ENCODE results near the gene DNAJC30.

Gene DNAJC30

DNA sequence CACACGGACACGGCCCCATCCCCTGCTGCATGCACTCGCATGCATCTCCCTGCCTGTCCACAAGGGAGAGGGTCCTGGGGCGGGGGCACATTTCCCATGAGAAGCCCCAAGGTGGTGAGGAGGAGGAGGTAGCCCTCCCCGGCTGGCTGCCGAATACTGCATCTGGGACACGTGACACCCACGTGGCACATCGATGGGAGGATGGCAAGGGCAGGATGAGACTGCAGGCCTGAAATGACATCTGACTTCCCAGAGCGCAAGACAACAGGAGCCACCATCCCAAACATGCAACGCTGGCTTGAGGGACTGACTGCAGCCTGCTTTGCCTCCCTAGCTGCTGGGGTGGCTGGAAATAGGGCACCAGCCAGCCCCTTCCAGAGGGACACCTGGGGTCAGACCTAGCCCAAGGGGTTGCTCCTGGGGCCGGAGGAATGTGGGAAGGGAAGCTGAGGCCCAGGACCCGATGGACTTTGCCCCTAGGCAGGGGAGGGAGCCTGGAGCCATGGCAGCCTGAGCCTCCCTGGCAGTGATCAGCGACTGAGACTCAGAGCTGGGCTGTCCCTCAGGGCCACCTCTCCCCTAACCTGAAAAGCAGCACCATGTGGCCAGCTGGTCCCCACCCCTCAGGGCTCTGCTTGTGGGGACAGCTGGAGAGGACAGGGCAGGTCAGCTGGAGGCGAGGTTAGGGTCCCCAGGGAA lies 16.3 kb upstream of the DNAJC30 start:
- H3K4me3 ChIP-seq (ENCODE audit: low read depth, low read length): no peak overlapping the region
- H2AFZ ChIP-seq: no peak overlapping the region
- H3K36me3 ChIP-seq (ENCODE audit: control insufficient read depth, insufficient read depth, low read length): no peaks in the 10 kb centered on the region

DNA sequence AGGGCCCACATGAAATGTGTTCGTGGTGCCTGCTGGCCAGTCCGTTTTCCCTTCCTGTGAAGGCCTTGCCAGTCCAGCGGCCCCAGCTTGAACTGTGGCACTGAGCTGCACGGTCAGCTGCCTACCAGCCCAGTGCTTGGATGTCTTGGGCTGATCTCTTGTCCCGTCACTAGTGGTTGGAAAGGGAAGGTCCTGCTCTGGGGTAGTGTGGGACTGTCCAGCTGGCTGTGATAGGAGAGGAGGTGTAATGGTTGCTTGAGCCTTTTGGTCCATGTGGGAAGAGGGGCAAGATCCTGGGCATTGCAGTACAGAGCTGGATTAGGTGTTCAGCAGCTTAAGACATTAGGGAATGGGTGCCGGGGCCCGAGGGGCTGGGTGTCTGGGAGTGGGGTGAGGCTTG lies 15.2 kb upstream of the DNAJC30 start:
- Histone ChIP-seq H3K79me2 (no peaks in the 10 kb centered on the region), H2AFZ (no peak overlapping the region), H3K36me3 (ENCODE audit: control insufficient read depth, insufficient read depth, low read length) (no peaks in the 10 kb centered on the region), H3K27ac (no peak overlapping the region), H3K4me2 (ENCODE audit: low read length) (no peak overlapping the region), H3K9ac (no peak overlapping the region), H3K4me3 (ENCODE audit: low read depth, low read length) (no peak overlapping the region), H3K4me1 (no peaks in the 10 kb centered on the region), H3K27me3 (ENCODE audit: control insufficient read depth, insufficient read depth, low read length) (no peaks in the 10 kb centered on the region), H3K9me3 (ENCODE audit: control insufficient read depth, low read length) (no peaks in the 10 kb centered on the region)
- TF ChIP-seq, protein P1, sequence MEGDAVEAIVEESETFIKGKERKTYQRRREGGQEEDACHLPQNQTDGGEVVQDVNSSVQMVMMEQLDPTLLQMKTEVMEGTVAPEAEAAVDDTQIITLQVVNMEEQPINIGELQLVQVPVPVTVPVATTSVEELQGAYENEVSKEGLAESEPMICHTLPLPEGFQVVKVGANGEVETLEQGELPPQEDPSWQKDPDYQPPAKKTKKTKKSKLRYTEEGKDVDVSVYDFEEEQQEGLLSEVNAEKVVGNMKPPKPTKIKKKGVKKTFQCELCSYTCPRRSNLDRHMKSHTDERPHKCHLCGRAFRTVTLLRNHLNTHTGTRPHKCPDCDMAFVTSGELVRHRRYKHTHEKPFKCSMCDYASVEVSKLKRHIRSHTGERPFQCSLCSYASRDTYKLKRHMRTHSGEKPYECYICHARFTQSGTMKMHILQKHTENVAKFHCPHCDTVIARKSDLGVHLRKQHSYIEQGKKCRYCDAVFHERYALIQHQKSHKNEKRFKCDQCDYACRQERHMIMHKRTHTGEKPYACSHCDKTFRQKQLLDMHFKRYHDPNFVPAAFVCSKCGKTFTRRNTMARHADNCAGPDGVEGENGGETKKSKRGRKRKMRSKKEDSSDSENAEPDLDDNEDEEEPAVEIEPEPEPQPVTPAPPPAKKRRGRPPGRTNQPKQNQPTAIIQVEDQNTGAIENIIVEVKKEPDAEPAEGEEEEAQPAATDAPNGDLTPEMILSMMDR (IDR thresholded peaks at IDR 0.05): no peak

More for the DNA sequence above, 16.3 kb upstream of the DNAJC30 start:
- H3K9ac ChIP-seq: no peak overlapping the region
- no peaks in the 10 kb centered on the region for H3K4me1 ChIP-seq
- TF ChIP-seq, protein P1 (IDR thresholded peaks at IDR 0.05): no peak
- H3K27ac ChIP-seq: no peak overlapping the region
- H3K9me3 ChIP-seq (ENCODE audit: control insufficient read depth, low read length): no peaks in the 10 kb centered on the region
- H3K79me2 ChIP-seq: no peaks in the 10 kb centered on the region
- H3K4me2 ChIP-seq (ENCODE audit: low read length): no peak overlapping the region
- no peaks in the 10 kb centered on the region for H3K27me3 ChIP-seq (ENCODE audit: control insufficient read depth, insufficient read depth, low read length)

DNA sequence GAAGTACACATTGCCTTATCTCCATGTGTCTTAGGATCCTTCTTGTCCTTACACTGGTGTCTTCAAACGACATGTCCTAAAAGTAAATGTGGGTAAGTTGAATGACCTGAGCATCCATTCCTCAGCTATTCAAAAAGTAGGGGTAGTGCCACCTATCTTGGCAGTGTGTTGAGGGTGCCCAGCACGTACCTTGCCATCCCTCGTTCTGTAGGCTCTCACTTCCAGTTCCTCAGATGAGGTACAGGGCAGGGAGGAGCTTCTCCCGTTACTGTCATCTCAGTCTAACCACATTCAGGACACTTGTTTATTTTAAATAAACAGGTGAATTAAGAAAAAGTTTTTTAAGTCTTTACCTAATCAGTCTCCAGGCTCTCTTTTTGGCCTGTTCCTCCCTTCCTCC lies 13.1 kb upstream of the DNAJC30 start:
- TF ChIP-seq, protein P1 (IDR thresholded peaks at IDR 0.05): no peak
- no peak overlapping the region for H3K4me2 ChIP-seq (ENCODE audit: low read length)
- no peaks in the 10 kb centered on the region for H3K36me3 ChIP-seq (ENCODE audit: control insufficient read depth, insufficient read depth, low read length)

GRCh38 chr7:73690646-73691045 lies 7.4 kb upstream of the DNAJC30 start:
- no peaks in the 10 kb centered on the region for H3K27me3 ChIP-seq (ENCODE audit: control insufficient read depth, insufficient read depth, low read length)
- H3K9me3 ChIP-seq (ENCODE audit: control insufficient read depth, low read length): no peaks in the 10 kb centered on the region
- H3K79me2 ChIP-seq: peaks cover 4% of the 10 kb centered on the region
- no peaks in the 10 kb centered on the region for H3K4me1 ChIP-seq
- no peak overlapping the region for H3K27ac ChIP-seq
- H3K9ac ChIP-seq: no peak overlapping the region
- no peak overlapping the region for H2AFZ ChIP-seq
- no peak overlapping the region for H3K4me2 ChIP-seq (ENCODE audit: low read length)
- H3K36me3 ChIP-seq (ENCODE audit: control insufficient read depth, insufficient read depth, low read length): no peaks in the 10 kb centered on the region
- TF ChIP-seq, protein P1 (IDR thresholded peaks at IDR 0.05): no peak
- H3K4me3 ChIP-seq (ENCODE audit: low read depth, low read length): no peak overlapping the region

More for the DNA sequence above, 13.1 kb upstream of the DNAJC30 start:
- Histone ChIP-seq H3K27ac (no peak overlapping the region), H3K27me3 (ENCODE audit: control insufficient read depth, insufficient read depth, low read length) (no peaks in the 10 kb centered on the region), H3K79me2 (no peaks in the 10 kb centered on the region), H2AFZ (no peak overlapping the region), H3K4me3 (ENCODE audit: low read depth, low read length) (no peak overlapping the region), H3K9ac (no peak overlapping the region), H3K4me1 (no peaks in the 10 kb centered on the region), H3K9me3 (ENCODE audit: control insufficient read depth, low read length) (no peaks in the 10 kb centered on the region)

- no peak overlapping the region for H3K4me3 ChIP-seq (ENCODE audit: low read depth, low read length)
- H3K4me1 ChIP-seq: no peaks in the 10 kb centered on the region
- no peak overlapping the region for H3K27ac ChIP-seq
- H3K79me2 ChIP-seq: peaks cover 19% of the 10 kb centered on the region
- no peak overlapping the region for H3K9ac ChIP-seq
- no peaks in the 10 kb centered on the region for H3K36me3 ChIP-seq (ENCODE audit: control insufficient read depth, insufficient read depth, low read length)
- H3K27me3 ChIP-seq (ENCODE audit: control insufficient read depth, insufficient read depth, low read length): no peaks in the 10 kb centered on the region
- H2AFZ ChIP-seq: no peak overlapping the region
- H3K9me3 ChIP-seq (ENCODE audit: control insufficient read depth, low read length): no peaks in the 10 kb centered on the region
- TF ChIP-seq, protein P1 (IDR thresholded peaks at IDR 0.05): no peak
- H3K4me2 ChIP-seq (ENCODE audit: low read length): no peak overlapping the region
Observed at GRCh38 chr7:73688288-73688687, 5.0 kb upstream of the DNAJC30 start.
